Measurements from ENCODE around the gene SMARCD3.

DNA sequence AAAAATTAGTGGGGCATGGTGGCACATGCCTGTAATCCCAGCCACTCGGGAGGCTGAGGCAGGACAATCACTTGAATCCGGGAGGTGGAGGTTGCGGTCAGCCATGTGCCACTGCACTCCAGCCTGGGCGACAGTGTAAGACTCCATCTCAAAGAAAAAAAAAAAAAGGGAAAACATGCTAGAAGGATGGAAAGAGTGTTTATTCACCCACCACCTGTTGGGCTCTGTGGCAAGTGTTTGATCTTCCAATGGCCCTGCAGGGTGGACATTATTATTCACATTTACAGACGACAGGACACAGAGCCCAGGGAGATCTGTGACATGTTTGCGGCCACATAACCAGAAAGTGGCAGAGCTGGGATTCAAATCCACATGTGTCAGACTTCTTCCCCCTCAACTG lies 33.2 kb upstream of the SMARCD3 start:
- TF ChIP-seq, protein P1, sequence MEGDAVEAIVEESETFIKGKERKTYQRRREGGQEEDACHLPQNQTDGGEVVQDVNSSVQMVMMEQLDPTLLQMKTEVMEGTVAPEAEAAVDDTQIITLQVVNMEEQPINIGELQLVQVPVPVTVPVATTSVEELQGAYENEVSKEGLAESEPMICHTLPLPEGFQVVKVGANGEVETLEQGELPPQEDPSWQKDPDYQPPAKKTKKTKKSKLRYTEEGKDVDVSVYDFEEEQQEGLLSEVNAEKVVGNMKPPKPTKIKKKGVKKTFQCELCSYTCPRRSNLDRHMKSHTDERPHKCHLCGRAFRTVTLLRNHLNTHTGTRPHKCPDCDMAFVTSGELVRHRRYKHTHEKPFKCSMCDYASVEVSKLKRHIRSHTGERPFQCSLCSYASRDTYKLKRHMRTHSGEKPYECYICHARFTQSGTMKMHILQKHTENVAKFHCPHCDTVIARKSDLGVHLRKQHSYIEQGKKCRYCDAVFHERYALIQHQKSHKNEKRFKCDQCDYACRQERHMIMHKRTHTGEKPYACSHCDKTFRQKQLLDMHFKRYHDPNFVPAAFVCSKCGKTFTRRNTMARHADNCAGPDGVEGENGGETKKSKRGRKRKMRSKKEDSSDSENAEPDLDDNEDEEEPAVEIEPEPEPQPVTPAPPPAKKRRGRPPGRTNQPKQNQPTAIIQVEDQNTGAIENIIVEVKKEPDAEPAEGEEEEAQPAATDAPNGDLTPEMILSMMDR (IDR thresholded peaks at IDR 0.05; ENCODE audit: low read depth, low read length, missing input control) = no peak
- TF ChIP-seq YY1 (IDR thresholded peaks at IDR 0.05) (no peak), JUND (IDR thresholded peaks at IDR 0.05) (no peak), ATF3 (IDR thresholded peaks at IDR 0.05) (no peak), RAD21 (IDR thresholded peaks at IDR 0.05) (no peak), HNF4G (IDR thresholded peaks at IDR 0.05) (no peak), TAF1 (conservative IDR thresholded peaks at IDR 0.05) (no peak), FOXA1 (IDR thresholded peaks at IDR 0.05) (no peak)
- TF ChIP-seq, protein P2, sequence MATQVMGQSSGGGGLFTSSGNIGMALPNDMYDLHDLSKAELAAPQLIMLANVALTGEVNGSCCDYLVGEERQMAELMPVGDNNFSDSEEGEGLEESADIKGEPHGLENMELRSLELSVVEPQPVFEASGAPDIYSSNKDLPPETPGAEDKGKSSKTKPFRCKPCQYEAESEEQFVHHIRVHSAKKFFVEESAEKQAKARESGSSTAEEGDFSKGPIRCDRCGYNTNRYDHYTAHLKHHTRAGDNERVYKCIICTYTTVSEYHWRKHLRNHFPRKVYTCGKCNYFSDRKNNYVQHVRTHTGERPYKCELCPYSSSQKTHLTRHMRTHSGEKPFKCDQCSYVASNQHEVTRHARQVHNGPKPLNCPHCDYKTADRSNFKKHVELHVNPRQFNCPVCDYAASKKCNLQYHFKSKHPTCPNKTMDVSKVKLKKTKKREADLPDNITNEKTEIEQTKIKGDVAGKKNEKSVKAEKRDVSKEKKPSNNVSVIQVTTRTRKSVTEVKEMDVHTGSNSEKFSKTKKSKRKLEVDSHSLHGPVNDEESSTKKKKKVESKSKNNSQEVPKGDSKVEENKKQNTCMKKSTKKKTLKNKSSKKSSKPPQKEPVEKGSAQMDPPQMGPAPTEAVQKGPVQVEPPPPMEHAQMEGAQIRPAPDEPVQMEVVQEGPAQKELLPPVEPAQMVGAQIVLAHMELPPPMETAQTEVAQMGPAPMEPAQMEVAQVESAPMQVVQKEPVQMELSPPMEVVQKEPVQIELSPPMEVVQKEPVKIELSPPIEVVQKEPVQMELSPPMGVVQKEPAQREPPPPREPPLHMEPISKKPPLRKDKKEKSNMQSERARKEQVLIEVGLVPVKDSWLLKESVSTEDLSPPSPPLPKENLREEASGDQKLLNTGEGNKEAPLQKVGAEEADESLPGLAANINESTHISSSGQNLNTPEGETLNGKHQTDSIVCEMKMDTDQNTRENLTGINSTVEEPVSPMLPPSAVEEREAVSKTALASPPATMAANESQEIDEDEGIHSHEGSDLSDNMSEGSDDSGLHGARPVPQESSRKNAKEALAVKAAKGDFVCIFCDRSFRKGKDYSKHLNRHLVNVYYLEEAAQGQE (IDR thresholded peaks at IDR 0.05) = no peak
